Nucleus accumbens (tissue), 56 donors: ENCODE results near the gene ROCK2.
"Not testable (repeated sequence)": the region's sequence is repeated elsewhere in the genome, so short reads cannot be mapped to it uniquely, and the experiment has no call there.

ENCODE experiments used
- DNase-seq, 56 donors: peaks; one replicate each; lab custom pipeline; 2025; lab: John Stamatoyannopoulos, UW

The ROCK2 gene

DNA sequence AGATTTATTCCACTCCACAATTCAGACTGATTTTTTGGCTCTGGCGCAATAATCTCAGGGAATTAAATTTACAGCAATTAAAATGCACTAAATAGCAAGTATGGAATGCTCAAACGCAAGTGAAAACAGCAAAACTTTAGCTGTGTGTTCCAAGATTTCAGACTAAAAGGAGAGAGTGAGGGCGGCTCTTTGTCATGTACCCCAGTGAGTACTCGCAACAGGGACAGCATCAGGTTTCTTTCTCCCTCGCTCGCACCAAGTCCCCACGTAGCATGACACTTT is 1.1 kb downstream of the ROCK2 start:
- DNase-seq, result peak in 1 of 56 donors; percentile 56

- no peak for DNase-seq
Measured at GRCh38 chr2:11342551-11343367, 1.7 kb downstream of the ROCK2 start.

GRCh38 chr2:11340717-11341116 is 3.7 kb downstream of the ROCK2 start:
- no peak for DNase-seq

DNA sequence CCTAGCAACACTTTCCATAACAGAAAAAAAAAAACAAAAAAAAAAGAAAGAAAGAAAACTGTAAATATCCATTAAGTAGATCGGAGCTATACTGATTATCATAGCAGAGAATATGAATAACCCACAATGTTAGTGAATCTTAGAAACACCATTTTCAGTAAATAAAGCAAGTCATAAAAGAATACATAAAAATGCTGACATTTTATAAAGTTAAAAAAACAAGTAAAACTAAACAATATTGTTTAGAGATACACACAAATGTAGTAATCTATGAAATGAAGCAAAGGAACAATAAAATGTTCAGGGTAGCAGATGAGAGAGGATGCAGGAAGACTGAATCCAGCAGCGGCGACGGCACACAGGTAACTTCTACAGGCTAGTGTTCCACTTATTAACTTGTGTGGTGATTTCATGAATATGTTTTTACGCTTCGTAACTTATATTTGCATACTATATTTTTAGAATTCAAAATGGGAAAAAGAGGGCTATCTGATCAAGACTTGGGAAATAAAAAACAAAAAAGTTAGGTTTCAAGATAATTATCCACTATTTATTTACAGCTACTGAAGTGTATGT is 4.8 kb downstream of the ROCK2 start:
- no peak for DNase-seq

DNA sequence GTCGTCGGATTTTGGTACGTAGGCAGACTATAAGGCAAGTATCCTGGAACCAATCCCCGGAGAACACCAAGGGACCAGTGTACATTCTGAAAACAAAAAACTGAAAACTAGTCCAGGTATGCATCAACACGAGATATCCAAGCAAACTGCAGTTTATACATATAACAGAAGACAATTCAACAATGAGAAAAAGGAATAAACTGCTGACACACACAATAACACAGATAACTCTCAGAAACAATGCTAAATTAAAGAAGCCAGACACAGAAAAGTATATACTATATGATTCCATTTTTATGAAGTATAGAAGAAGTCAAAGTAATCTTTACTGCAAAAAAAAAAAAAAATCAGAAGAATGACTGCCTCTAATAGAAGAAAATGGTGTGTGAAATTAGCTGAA is 5.9 kb downstream of the ROCK2 start:
- DNase-seq, result no peak

DNA sequence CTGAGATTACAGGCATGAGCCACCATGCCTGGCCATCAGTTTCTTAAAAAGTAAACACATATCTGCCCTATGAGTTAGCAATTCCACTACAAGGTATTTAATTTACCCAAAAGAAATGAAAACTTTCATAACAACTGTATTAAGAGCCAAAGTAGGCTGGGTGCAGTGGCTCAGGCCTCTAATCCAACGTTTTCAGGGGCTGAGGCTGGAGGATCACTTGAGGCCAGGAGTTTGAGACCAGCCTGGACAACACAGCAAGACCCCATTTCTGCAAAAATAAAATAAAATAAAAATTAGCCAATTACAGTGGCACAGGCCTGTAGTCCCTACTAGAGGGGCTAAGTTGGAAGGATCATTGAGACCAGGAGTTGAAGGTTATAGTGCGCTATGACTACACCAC is 6.5 kb downstream of the ROCK2 start:
- no peak for DNase-seq

GRCh38 chr2:11336189-11336588 is 8.2 kb downstream of the ROCK2 start:
- DNase-seq, result no peak

DNA sequence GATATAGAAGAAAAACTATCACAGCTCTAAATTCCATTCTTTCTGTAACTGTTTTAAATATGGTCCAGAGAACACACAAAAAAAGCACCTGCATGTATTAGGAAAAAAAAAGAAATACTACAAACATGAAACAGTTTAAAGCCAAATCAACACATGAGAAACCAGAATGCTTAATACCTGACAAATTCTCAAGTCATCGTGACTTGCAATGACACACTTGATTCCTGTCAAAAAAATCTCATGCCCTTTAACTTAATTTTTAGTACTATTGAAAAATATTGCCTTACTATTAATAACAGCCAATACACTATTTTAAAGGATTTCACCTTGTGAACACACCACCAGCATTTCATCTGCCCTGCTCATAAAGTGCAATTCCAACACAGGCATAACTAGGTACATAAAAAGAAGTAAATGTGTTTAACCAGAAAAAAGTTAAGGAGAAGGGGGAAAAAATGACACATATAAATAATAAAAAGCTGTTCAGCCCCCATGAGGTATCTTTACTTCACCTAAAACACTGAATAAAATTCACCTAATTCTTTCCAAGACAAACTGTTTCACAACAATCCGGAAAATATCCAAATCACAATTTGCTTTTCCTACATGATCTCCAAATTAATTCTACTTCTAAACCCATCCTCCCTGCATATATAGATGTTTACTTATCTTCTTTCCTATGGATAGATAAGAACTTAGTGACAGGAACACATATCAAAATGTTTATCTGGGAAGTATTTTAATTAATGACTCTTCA is 10.8 kb downstream of the ROCK2 start:
- DNase-seq, result no peak

DNA sequence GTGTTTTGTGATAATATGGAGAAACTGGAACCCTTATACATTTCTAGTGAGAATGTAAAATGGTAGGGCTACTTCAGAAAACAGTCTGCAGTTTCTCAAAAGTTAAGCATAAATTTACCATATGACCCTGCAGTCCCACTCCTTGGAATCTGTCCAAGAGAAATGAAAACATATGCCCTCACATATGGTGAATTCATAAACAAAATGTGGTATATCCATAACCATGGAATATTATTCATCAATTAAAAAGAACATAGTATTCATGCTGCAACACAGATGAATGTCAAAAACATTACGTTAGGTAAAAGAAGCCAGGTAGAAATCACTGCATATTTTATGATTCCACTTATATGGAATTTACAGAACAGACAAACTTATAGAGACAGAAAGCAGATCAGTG is 11.8 kb downstream of the ROCK2 start:
- no peak for DNase-seq

DNA sequence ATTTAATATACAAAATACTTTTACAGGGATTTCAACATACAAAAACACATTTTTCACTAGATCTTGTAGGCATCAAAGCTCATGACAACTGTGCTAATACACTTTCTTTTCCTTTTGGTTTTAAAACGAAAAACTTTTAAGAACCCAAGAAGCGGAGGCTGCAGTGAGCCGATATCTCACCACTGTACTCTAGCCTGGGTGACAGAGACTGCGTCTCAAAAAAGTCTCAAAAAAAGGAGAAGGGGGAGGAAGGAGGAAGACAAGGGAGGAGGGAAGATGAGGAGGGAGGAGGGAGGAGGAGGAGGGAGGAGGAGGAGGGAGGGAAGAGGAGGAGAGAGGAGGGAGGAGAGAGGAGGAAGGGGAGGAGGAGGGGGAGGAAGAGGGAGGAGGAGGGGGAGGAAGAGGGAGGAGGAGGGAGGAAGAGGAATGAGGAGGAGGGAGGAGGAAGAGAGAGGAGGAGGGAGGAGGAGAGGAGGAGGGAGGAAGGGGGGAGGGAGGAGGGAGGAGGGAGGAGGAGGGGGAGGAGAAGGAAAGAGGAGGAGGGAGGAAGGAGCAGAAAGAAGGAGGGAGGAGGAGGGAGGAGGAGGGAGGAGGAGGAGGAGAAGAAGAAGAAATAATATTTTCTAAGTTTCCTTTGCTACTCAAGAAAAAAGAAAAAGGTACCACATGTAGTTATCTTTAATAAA is 13.8 kb downstream of the ROCK2 start:
- no peak for DNase-seq

- DNase-seq, result no peak
Measured at GRCh38 chr2:11329776-11330175, 14.7 kb downstream of the ROCK2 start.

DNA sequence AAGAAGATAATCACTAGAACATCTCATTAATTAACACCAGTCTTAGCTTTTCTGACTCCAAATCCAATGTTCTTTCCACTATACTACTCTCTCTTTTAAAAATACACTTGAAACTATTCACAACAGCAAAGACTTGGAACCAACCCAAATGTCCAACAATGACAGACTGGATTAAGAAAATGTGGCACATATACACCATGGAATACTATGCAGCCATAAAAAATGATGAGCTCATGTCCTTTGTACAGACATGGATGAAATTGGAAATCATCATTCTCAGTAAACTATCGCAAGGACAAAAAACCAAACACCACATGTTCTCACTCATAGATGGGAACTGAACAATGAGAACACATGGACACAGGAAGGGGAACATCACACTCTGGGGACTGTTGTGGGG is 15.9 kb downstream of the ROCK2 start:
- not testable (repeated sequence) for DNase-seq

GRCh38 chr2:11327871-11328270 is 16.6 kb downstream of the ROCK2 start:
- no peak for DNase-seq

DNA sequence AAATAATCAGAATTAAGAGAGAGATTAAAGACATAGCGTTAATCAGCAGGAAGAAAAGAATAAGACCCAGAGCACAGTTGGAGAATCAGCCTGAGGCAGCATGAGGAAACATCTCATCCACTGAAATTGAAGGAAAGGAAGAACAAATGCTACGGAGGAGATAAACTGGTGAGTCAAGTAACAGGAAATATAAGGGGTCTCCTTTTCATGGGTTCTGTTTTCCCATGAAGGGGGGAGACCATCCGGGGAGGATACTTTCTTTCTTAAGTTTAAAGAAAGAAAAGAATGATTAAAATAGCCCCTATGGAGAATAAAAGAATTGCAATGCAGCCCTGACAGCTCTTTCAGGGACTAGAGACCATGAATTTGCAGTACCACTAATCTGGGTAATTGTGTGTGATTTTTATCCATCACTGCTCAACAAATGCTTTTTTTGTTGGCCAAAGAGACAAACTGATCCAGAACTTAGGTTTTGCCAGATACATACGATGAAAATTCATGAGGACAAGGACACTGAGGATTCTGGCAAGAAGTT is 17.7 kb downstream of the ROCK2 start:
- no peak for DNase-seq

- no peak for DNase-seq
Measured at GRCh38 chr2:11325961-11326676, 18.3 kb downstream of the ROCK2 start.

- DNase-seq, result no peak
Measured at GRCh38 chr2:11321847-11322246, 22.6 kb downstream of the ROCK2 start.

- DNase-seq, result no peak
Measured at GRCh38 chr2:11320698-11321492, 23.5 kb downstream of the ROCK2 start.

DNA sequence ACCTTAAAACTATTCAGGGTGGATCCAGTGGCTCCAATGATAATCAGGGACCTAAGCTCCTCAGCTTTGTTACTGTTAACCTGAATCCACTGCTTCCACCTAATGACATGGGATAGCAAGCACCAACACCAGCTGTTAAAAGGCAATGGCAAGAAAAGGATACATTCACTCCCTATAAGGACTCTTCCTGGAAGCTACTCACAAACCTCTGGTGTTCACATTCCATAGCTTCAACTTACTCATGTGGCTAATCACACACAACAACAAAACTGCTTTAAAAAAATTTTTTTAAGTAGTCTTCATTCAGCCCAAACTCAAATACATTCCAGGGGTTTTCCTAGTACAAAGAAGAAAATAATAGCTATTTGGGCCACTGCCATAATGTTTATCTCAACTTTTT is 24.5 kb downstream of the ROCK2 start:
- no peak for DNase-seq

DNA sequence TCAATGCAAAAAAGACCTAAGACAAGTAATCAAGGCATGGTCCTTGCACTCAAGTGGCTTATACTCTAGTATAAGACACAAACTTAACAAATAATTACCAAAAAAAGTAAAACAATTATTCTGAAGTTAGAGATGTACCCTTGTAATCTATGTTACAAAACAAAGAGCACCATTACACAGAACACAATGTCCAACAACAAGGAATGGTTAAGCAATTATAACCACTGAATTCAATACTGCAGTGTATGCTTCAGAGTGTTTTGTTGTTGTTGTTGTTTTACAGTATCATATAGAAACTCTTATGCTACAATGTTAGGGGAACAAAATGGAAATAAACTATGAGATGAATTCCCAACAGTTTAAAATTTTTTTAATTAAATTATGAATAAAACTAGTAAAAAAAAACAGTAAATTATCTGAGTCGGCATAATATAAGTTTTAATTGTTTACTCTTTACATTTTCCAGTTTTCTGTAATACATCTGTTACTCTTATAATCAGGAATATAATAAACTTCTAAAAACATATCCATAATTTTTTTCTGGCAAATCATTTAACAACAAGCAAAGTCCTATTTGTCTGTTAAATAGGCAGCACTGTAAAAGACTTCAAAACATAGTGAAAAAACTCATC is 29.2 kb downstream of the ROCK2 start:
- DNase-seq, result no peak
